GM19238 (cell line): ENCODE results near the gene MRPL53.
"Not testable (repeated sequence)": the region's sequence is repeated elsewhere in the genome, so short reads cannot be mapped to it uniquely, and the experiment has no call there.

Experiments
- DNase-seq: peaks from one replicate; pipeline ENCODE4 v3.0.0; 2011; ENCODE audit warnings: low spot score; ENCODE audit not compliant: insufficient read length

MRPL53 gene

DNA sequence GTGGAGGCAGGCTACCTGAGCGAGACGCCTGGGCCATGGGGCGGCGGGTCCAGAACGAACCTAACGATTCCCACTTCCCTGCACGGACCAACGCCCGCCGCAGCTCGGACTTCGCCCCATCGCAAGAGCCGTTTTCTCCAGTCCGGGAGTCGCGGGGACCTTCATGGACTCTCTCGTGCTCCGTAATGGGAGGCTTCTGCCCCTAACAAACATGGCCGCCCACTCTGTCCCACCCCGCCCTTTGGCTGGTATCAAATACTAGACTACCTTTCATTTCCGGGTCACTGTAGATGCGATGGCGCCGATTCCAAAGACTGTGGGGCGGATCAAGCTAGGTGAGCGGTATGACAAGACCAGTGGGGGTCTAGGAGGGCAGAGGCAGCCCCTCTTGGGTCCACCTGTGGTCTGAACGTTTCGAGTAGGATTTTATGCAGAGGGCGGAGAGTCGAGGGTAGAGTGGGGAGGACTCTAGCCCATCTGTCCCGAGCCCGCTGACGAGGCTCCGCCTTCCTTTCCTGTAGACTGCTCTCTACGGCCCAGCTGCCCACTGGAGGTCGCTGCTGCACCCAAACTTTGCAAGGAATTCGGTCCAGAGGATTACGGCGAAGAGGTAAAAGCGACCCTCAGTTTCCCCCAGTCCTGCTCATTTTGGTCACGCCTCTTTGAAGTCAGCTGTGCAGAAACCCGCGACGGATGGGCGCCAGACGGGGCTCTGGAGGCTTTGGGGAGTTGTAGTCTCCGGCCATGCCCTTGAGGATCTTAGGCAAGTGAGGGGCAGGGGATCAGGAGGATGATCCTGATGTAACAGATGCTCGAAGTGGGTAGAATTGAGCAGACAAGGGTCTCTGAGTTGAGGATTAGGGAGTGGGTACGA lies 10.6 kb upstream of the MRPL53 start, which contains the start of the genes CCDC142 and TTC31:
TSS of gene CCDC142 (minus strand) at position 198 of the 874 bp plus-strand sequence. CDS start at position 37, 161 bp downstream.
TSS of gene TTC31 (plus strand) at position 281 of the 874 bp plus-strand sequence. CDS start at position 296, 15 bp downstream.
- DNase-seq = peak; percentile 87

GRCh38 chr2:74481961-74482800 lies 9.7 kb upstream of the MRPL53 start:
- DNase-seq = no peak

GRCh38 chr2:74481431-74481830 lies 9.0 kb upstream of the MRPL53 start:
- DNase-seq = no peak

GRCh38 chr2:74474899-74475298 lies 2.4 kb upstream of the MRPL53 start:
- no peak for DNase-seq

DNA sequence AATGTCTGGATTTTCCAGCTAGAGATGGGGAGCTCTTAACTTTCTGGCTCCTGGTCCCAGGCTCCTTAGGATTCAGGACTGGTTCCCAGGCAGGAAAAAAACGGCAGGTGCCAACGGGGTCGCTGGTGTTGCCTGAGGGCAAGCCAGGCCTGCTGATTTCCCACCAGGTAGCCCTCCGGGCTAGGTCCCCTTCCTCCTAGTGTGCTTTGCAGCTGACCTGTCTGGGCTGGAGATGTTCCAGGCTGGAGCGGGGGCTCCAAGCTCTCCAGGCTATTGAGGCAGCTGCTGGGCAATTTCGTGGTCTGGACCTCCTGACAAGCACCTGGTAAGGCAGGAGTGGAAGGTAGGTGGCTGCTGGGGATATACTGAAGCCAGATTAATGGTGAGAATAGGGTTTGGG lies 2.0 kb upstream of the MRPL53 start:
- DNase-seq = no peak

DNA sequence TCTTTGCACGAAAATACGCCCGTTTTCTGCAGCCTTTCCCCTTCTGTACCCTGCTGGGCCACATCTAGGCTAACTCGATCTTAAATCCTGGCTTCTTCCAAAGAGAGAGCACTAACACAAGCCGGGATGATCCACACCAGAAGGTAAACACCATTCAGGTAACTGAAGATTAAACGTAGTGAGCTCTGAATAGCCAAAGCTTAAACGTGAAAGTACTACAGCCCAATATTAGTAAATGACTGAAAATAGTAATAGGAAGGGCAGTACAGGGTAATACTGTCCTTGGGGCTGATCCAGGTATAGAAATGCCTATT lies 422 bp upstream of the MRPL53 start:
- DNase-seq = no peak

GRCh38 chr2:74471332-74472065 lies 981 bp downstream of the MRPL53 start:
- no peak for DNase-seq

GRCh38 chr2:74470742-74471141 lies 1.7 kb downstream of the MRPL53 start:
- not testable (repeated sequence) for DNase-seq

GRCh38 chr2:74464406-74464805 lies 8.1 kb downstream of the MRPL53 start:
- DNase-seq = no peak

DNA sequence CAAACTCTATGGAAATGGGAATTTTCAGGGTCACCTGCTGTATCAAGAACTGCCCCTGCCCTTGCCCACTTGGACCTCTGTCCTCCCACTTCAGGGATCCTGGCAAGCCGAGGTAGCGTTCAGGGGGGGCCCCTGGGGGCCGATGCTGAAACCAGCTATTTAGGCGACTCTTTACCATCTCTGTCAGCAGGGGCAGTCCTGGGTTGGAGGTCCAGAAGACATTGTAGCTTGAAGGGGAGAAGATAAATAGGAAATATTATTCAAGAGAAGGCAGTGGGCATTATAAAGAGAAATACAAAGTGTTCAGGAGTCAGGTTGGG lies 9.7 kb downstream of the MRPL53 start:
- no peak for DNase-seq

GRCh38 chr2:74462054-74462785 lies 10.3 kb downstream of the MRPL53 start:
- no peak for DNase-seq

- DNase-seq = no peak
These were observed 11.1 kb downstream of the MRPL53 start for GRCh38 chr2:74461187-74462053.

DNA sequence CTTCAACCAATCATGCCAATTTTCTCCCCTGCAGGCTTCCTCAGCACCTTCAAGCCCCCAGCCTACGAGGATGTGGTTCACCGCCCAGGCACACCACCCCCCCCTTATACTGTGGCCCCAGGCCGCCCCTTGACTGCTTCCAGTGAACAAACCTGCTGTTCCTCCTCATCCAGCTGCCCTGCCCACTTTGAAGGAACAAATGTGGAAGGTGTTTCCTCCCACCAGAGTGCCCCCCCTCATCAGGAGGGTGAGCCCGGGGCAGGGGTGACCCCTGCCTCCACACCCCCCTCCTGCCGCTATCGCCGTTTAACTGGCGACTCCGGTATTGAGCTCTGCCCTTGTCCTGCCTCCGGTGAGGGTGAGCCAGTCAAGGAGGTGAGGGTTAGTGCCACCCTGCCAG lies 12.3 kb downstream of the MRPL53 start:
- DNase-seq = not testable (repeated sequence)

GRCh38 chr2:74459503-74460118 lies 12.9 kb downstream of the MRPL53 start:
- DNase-seq = not testable (repeated sequence)

- DNase-seq = no peak
These were observed 13.5 kb downstream of the MRPL53 start for GRCh38 chr2:74458938-74459363.

DNA sequence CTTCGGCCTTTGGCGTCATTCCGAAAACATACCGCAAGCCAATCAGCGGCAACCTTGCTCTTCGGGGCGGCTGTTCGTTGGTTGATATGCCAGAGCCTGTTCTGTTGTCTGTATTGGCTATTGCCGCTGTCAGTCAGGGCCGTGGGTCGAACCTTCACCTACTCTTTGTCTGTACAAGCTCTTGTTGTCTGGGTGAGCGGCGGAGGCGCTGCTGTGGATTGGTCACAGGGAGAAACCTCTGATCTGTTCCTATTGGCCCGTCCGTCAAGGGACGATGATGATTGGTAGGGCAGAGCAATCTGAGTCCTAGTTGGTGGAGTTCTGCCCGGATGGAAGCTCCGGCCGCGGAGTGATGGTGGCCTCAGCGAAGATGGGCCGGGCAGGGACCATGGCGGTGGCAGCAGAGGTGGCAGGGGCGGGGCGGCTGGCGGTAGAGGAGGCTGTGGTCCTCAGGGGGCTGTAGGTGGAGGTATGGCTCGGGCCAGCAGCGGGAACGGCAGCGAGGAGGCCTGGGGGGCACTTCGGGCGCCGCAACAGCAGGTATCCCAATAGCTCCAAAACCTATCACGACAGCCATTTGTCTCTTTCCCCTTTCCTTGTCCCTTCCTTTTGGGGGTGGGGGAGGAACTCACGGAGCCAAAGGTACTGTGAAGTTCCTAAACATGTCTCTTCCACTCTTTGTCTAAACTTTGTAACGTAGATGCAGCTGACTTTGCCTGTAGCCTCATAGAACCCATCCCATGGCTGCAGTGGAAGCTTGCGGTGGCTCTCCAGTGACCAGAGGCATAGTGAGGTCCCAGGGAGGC lies 14.1 kb downstream of the MRPL53 start, which contains the start of gene WBP1:
TSS of gene WBP1 (plus strand) at position 307 of the 806 bp plus-strand sequence. CDS start at position 472, 165 bp downstream.
- peak; percentile 91 for DNase-seq

DNA sequence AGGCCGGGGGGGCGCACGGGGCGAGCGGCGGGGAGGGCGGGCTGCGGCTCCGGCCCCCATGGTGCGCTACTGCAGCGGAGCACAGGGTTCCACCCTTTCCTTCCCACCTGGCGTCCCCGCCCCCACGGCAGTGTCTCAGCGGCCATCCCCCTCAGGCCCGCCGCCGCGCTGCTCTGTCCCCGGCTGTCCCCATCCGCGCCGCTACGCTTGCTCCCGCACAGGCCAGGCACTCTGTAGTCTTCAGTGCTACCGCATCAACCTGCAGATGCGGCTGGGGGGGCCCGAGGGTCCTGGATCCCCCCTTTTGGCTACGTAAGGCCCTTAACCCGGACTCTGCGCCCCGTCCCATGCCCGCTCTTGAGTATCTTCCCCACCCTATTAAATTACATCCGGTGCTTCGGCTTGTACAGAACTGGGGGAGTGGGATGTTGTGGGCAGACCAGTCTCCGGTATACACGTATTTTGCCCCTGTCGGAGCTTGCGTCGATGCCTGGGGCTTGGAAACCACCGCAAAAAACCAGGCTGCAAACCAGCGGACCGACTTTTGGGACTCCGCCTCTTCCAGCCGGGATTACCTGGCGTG lies 14.8 kb downstream of the MRPL53 start:
- peak; percentile 37 for DNase-seq

- no peak for DNase-seq
These were observed 15.3 kb downstream of the MRPL53 start for GRCh38 chr2:74457129-74457548.
